ENCODE data around the gene OLFML2B.

Gene OLFML2B

GRCh38 chr1:161989786-161990185 is 33.9 kb downstream of the OLFML2B start:
- TF ChIP-seq CTCF (IDR thresholded peaks at IDR 0.05; ENCODE audit: insufficient read depth, low read length, missing control alignments) = no peak
- ChIA-PET CTCF (interaction anchor here (0.7 kb wide), 1 partner anchor 46 kb away, joined by 3 read pairs; no protein-coding TSS in a partner anchor), POLR2A (no interaction called here)
- DNase-seq (ENCODE audit: low read depth, low spot score) = no peak
- no peak overlapping the region for H3K4me3 ChIP-seq (ENCODE audit: low read depth, low read length)

DNA sequence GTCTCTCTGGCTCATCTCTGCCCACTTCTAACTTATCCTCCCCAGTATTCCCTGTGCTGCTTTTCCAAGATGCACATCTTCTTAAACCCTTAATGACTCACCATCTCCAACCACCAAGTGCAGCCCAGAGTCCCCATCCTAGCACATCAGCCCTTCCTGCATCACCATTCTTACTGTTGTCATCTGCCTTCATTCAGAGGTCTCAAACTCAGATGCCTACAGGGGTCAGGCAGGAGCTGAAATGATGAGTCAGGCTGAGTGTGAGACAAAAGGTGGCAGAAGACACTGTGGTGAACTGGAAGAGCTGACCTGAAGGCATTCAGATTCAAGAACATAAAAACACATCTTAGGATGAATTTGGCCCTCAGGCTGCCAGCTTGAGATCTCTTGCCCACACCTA is 34.6 kb downstream of the OLFML2B start:
- POLR2A ChIA-PET = no interaction called here
- H3K4me3 ChIP-seq (ENCODE audit: low read depth, low read length) = no peak overlapping the region
- CTCF ChIA-PET = interaction anchor here (0.7 kb wide), 1 partner anchor 45 kb away, joined by 3 read pairs; no protein-coding TSS in a partner anchor
- TF ChIP-seq CTCF (IDR thresholded peaks at IDR 0.05; ENCODE audit: insufficient read depth, low read length, missing control alignments) = no peak
- no peak for DNase-seq (ENCODE audit: low read depth, low spot score)

GRCh38 chr1:161988413-161988812 is 35.3 kb downstream of the OLFML2B start:
- DNase-seq (ENCODE audit: low read depth, low spot score) = no peak
- POLR2A ChIA-PET = no interaction called here
- H3K4me3 ChIP-seq (ENCODE audit: low read depth, low read length) = no peak overlapping the region
- CTCF ChIA-PET = no interaction called here
- TF ChIP-seq CTCF (IDR thresholded peaks at IDR 0.05; ENCODE audit: insufficient read depth, low read length, missing control alignments) = no peak

- CTCF ChIA-PET = no interaction called here
- TF ChIP-seq CTCF (IDR thresholded peaks at IDR 0.05; ENCODE audit: insufficient read depth, low read length, missing control alignments) = no peak
- DNase-seq (ENCODE audit: low read depth, low spot score) = no peak
- no peak overlapping the region for H3K4me3 ChIP-seq (ENCODE audit: low read depth, low read length)
- POLR2A ChIA-PET = no interaction called here
These were observed 35.8 kb downstream of the OLFML2B start for GRCh38 chr1:161987872-161988271.

DNA sequence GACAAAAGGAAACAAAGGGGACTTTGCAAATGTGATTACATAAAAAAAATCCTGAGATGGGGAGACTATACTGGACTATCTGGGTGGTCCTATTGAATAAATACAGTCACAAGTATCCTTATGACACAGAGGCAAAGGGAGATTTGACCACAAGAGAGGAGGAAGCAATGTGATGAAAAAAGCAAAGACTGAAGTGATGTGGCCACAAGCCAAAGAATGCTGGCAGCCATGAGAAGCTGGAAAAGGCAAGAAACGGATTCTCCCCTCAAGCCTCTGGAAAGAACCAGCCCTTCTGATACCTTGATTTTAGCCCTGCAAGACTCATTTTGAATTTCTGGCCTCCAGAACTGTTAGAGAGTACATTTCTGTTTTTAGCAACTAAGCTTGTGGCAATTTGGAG is 36.4 kb downstream of the OLFML2B start:
- TF ChIP-seq CTCF (IDR thresholded peaks at IDR 0.05; ENCODE audit: insufficient read depth, low read length, missing control alignments) = no peak
- no peak for DNase-seq (ENCODE audit: low read depth, low spot score)
- CTCF ChIA-PET = no interaction called here
- H3K4me3 ChIP-seq (ENCODE audit: low read depth, low read length) = no peak overlapping the region
- POLR2A ChIA-PET = no interaction called here

DNA sequence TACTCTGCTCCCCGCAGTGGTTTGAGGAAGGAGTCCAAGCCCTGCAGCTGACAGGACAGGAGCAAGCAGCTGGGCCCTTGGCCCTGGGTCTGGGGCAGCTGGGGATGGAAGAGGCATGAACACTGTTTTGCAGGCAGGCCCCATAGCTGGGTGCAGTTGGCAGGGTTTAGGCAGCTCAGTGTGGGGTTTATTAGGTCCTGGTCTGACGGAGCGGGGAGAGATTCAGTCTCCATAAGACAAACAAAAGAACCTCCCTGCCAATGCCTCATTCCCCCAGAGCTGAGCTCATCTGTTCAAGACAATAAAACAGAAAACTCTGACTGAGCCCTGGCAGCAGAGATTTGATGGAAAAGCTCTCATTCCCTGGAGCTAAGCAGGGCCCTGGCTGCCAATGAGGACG is 37.3 kb downstream of the OLFML2B start:
- no peak overlapping the region for H3K4me3 ChIP-seq (ENCODE audit: low read depth, low read length)
- no peak for DNase-seq (ENCODE audit: low read depth, low spot score)
- POLR2A ChIA-PET = interaction anchor here (1.5 kb wide), 1 partner anchor 10 kb away, joined by 4 read pairs; no protein-coding TSS in a partner anchor
- no peak for TF ChIP-seq CTCF (IDR thresholded peaks at IDR 0.05; ENCODE audit: insufficient read depth, low read length, missing control alignments)
- CTCF ChIA-PET = no interaction called here

Measured in AG04449 (cell line).